ENCODE results near the gene MRPL43.

MRPL43 gene

DNA sequence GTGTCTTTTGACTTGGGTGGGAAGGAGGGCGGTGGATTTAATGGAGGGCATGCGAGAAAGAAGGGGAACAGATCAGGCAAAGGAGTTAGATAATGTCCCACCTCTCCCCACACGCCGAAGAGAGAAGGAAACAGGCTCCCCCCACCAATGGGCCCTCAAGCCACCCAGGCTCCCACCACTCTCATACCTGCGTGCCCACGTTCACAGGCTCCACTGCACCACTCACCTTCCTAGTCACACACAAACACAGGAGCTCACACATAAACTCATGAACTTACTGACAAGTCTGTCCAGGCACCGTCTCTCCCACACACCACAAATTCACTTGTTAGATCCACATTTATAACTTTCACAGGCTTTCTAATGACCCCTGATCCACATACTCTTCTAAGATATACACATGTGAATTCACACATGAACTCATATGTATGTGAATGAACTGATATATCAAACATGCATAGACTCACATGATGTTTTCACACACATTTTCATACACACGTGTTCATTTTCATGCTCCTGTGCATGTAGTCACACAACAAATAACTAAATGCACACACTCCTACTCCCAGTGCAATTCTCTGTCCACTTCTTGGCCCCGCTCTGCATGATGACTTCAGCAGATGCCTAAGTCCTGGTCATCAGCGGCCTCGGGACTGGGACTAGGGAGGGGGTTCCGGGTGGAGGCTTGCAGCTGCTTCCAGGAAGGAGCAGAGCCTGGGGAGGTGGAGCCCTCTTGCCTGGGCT, 13.8 kb upstream of the MRPL43 start:
- DNase-seq, result no peak

GRCh38 chr10:101000127-101000914, 13.0 kb upstream of the MRPL43 start:
- no peak for DNase-seq

DNA sequence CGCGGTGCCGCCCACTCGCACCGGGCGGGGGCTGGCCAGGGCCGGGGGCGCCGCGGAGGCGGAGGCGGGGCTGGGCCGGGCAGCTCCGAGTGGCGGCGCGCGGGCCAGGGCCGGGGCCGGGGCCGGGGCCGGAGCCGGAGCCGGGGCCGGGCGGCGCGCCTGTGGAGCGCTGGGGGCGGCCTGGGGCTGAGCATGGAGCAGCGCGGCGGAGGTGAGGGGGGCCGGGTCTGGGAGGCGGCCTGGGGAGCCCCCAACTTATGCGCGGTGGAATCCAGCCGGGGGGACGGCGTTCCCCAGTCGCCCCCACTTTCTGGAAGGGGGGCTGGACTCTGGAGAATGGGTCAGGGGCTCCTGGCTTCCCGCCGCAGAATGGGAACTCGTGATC, 12.4 kb upstream of the MRPL43 start, which contains the start of gene LZTS2:
Gene LZTS2 (plus strand): TSS at position 67 of the 385 bp plus-strand sequence. CDS start 2,731 bp downstream, outside the sequence.
- DNase-seq, result no peak

DNA sequence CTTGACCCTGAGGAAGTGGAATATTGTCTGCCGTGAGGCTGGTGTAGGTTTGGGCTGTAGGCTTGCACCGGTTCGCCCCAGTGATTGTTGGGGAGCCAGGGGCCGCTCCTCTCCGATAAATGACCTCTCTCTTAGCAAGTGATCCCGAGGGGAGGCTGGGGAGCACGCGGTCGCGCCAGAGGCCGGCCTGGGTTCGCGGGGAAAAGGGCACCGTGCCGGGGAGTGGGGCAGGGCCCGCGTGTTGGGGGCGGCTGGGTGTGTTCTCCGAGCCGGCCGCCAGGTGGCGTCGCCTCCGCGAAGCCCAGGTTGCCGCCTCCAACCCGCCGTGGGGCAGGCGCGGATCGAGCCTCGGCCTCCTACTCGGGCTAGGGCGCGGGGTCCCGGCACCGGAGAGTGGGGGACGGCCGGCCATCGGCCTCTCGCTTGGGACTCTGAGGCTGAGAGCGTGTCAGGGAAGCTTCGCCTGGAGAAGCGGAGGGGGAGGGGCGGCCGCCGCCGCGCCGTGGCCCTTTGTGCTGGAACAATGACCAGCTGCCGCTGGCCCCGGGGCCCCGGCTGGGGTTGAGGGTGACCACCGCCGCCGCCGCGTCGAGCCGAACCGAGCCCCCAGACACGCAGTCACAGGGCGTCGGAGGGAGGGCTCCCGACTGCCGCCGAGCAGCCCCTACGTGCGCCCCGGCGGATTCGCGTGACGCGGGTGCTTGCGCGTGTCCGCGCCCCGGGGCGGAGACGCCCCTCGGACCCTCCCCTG, 11.9 kb upstream of the MRPL43 start:
- DNase-seq, result peak; percentile 32 to 65

- DNase-seq, result peak; percentile 47 to 50
Measured at GRCh38 chr10:100998183-100998990, 11.1 kb upstream of the MRPL43 start.

GRCh38 chr10:100997360-100998182, 10.3 kb upstream of the MRPL43 start:
- peak; percentile 46 to 62 for DNase-seq

DNA sequence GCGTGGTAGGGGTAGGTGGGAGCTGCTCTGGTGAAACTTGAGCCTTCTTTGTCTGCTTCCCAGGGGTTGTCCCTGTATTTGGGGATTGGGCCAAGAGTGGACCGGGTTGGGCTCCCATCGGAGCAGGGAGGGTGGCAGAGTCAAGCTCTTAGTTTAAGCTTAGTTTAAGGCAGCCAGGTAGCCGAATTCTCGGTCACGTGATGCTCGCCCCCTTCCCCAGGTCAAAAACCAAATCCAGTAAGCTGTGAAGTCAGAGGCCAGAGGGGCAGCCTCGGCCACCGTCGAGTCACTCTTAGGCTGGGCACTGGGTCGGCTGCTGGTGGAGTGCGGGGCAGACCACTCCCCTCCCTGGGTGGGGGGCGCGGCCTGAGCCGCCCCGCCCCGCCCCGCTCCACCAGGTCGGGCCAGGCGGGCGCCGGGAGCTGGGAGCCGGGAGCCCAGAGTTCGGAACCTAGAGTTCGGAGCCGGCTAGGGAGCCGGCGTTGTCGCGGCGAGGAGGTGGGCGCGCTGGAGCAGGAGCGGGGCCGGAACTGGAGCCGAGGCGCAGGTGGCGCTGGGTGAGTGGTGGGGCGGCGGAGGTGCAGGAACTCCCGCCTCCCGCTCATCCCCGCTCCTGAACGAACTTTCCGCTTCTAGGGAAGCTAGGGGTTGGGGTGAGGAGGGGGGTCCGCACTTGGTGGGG, 9.5 kb upstream of the MRPL43 start:
- no peak for DNase-seq

DNA sequence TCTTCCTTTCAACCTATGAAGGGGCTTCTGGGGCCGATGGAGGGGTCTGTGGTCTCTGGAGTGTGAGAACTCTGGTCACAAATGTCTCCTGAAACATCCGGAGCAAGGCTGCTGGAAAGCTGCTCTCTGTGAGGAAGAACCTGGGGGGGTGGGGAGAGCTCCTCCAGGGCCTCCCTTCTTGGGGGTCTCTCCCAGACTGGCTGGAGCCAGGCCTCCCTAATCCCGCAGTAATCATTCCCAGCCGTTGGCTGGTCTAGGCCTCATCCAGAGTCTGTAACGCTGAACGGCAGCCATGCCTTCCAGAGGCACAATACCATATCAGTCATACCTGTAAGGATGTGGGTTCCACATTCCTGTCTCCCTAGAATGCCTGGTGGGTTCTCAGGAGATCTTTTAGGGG, 7.9 kb upstream of the MRPL43 start:
- no peak for DNase-seq

- no peak for DNase-seq
Measured at GRCh38 chr10:100993986-100994708, 6.8 kb upstream of the MRPL43 start.

DNA sequence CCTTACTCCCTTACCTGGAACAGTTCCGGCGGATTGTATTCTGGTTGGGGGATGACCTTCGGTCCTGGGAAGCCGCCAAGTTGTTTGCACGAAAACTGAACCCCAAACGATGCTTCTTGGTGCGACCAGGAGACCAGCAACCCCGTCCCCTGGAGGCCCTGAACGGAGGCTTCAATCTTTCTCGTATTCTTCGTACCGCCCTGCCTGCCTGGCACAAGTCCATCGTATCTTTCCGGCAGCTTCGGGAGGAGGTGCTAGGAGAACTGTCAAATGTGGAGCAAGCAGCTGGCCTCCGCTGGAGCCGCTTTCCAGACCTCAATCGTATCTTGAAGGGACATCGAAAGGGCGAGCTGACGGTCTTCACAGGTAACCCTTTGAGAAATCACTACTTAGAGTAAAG, 1.8 kb upstream of the MRPL43 start:
- no peak for DNase-seq

GRCh38 chr10:100988166-100988565, 869 bp upstream of the MRPL43 start:
- DNase-seq, result no peak

- DNase-seq, result no peak
Measured at GRCh38 chr10:100987685-100988049, 370 bp upstream of the MRPL43 start.

DNA sequence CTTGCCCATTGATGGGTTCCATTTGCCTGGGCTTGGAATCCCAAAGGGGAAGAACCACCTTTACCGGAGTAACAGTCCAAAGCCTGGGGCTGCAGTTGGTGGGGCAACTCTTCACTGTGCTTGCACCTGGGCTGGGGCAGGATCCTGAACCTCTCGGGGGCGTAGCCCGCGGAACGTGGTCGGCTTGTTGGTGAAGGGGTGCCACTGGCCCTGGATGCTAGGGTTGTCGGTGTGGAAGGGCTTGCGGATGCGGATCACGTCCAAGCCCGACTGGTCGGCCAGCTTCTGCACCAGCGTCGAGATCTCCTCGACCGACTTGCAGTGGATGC, 710 bp downstream of the MRPL43 start:
- no peak for DNase-seq

DNA sequence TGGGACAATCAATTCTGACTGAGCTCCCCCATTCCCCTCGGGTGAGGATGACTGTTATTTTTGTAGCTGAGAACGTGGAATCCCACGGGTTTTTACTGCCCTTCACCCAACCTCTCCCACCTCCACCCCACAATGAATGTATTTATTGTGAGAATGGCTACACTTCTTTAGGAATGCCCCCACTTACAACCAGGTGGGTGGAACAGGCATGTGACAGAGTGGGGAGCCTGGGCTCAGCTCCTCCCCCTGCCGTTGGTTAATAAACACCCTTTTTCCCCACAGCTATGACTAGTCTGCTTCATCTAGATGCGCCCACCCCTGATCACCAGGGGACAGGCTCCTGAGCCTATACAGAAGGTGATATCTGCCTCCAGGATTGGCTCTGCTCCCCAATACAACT, 2.0 kb downstream of the MRPL43 start:
- no peak for DNase-seq

- no peak for DNase-seq
Measured at GRCh38 chr10:100984672-100985177, 2.6 kb downstream of the MRPL43 start.

DNA sequence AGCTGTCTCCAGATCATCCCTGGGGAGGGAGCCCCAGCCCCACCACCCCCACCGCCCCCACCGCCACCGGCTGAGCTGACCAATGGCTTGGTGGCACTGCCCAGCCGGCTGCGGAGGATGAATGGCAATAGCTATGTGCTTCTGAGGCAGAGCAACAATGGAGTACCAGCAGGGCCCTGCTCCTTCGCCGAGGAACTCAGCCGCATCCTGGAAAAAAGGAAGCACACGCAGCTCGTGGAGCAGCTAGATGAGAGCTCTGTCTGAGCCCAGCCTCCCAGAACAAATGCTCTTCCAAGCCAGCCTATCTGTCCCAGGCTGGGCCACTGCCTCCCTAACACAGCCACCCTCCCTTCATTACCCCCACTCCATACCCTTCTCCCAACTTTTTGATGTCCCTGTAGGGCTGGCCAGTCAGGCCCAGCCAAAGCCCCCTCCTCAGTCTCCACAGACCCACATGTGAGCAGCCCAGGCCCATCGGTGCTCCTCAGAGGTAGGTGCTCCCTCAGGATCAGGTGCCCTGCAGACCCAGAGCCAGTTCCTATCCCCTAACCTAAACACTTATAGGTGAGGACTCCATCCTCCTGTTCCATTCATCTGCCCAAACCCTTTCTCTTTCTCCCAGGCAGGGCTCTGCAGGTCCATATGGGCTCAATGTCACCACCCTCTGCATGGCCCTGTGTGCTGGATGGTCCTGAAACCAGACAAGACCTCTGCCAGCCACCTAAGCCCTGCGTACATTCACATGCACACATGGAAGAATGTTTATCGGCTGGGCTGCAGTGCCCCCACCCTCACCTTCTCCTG, 3.2 kb downstream of the MRPL43 start:
- DNase-seq, result no peak

DNA sequence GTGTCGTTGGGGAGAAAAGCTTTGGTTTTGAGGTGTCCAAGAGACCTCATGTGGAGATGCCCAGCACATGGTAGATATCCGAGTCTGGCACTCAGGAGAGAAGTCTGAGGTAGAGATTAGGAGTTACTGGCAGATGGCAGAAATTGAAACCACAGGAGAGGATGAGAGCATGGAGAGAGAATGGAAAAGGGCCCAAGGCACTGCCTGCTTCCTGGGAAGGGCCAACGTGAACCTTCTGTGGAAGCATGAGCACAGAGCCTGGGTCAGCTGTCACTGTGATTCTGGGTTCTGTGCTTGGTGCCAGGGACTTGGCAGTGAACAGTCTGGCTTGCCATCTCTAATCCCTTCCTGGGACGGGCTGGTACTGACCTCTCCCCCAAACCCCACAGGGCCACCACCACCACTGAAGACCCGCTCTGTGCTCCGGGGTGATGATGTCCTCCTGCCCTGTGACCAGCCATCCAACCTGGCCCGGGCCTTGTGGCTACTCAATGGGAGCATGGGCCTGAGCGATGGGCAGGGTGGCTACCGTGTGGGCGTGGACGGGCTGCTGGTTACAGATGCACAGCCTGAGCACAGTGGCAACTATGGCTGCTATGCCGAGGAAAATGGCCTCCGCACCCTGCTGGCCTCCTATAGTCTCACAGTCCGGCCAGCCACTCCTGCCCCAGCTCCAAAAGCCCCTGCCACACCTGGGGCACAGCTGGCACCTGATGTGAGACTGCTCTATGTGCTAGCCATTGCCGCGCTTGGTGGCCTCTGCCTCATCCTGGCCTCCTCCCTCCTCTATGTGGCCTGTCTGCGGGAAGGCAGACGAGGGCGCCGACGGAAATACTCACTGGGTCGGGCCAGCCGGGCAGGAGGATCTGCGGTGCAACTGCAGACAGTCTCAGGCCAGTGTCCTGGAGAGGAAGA, 4.1 kb downstream of the MRPL43 start:
- DNase-seq, result no peak

DNA sequence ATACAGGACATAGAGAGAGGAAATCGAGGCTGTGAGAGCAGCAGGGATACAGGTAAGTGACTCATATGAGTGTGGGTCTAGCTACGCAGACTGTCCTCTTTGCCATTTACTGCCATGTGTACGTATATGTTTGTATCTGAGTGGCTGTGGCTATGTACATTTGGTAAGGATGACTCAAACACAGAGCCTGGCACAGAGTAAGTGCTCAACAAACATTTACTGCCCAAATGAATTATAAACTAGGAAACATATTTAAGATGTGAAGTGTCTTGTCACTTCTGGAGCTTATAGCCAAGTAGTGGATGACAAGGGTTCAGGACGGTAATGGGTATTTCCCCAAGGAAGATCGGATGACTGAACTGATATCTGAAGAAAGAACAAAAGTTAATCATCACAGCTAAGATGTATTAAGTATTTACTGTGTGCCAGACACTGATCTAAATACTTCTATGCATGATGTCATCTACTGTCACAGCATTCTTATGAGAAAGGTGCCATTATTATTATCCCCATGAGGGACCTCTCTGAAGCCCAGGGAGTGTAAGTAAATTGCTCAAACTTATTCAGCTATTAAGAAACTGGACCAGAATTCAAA, 6.0 kb downstream of the MRPL43 start:
- no peak for DNase-seq
